ENCODE data around the gene POLR3A. TPM values are rescaled to one million over a fixed set of nuclear protein-coding genes. Genes with fewer than 3 reads are reported as not detected.

Gene POLR3A
- total RNA-seq, 1 experiment from 2014 or later = 21.8 TPM

DNA sequence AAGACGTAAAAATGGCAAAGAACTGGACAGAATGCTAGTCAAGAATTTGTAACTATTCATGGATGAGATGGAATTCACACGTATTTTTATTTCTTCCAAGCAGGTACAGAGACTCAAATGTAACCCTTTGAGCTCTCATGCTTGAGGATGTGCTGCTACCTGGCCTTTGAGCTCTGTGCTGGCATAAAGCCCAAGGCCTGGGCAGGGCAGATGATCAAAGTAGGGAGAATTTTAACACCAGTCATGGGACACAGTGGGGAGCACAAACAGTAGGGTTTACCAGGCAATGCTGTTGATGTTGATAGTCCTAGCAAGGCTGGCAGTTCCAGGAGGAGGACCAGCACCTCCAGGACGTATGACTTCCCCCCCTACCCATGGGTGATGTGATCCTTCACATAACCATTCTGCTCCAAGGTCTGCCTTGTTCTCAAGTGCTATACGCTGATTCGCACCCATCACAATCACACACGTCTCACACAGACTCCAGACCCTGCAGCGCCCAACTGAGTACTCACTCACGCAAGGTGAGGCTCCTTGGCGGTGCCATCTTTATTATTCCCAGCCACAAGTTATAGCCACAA lies 54.1 kb downstream of the POLR3A start:
- H3K4me3 ChIP-seq = no peak overlapping the region
- H3K9me3 ChIP-seq = no peaks in the 10 kb centered on the region
- H3K36me3 ChIP-seq = peaks cover 43% of the 10 kb centered on the region
- DNase-seq = no peak
- H3K27me3 ChIP-seq = no peaks in the 10 kb centered on the region

DNA sequence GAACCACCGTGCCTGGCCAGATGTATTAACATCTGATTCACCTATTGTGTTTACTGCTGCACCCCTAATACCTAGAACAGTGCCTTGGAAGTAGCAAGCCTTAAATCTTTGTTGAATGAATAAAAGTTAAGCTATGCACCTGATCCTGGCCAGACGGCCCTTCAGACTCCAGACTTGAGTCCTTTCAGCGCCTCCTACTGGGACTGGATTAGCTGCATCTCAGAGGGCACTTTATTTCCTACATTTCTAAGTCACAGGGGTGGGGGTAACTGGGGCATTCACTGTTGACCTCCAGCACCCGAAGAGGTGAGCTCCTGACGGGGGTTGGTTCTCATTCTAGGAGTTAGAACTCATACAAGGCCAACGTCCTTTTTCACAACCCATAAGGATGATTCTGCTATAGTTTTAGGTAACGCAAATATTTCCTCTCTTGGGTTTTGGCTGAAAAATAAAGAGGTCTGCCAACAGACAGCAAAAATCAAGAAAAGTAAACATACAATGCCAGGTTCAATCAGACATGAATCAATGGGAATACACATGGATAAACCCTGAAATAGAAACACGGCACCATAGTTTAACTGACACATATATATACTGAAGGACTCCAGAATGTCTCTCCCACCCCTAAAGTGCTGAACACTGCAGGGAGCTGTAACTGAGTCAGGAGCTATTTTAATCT lies 54.8 kb downstream of the POLR3A start:
- Histone ChIP-seq H3K36me3 (peaks cover 37% of the 10 kb centered on the region), H3K4me3 (no peak overlapping the region), H3K27me3 (no peaks in the 10 kb centered on the region), H3K9me3 (no peaks in the 10 kb centered on the region)
- DNase-seq = no peak

DNA sequence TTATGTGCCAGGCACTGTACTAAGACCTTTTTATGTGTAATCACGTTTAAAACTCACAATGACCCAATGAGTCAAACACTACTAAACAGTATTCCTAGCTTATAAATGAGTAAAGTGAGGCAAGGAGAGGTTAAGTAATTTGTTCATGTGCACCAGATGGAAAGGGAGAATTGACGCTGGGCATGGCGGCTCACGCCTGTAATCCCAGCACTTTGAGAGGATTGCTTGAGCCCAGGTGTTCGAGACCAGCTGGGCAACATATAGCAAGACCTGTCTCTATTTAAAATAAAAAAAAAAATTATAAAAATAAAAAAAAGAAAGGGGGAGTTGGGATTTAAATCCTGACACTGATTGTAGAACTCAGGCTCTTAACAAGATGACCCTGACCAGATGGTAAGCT lies 56.0 kb downstream of the POLR3A start:
- peaks cover 27% of the 10 kb centered on the region for H3K36me3 ChIP-seq
- no peak for DNase-seq
- H3K4me3 ChIP-seq = no peak overlapping the region

DNA sequence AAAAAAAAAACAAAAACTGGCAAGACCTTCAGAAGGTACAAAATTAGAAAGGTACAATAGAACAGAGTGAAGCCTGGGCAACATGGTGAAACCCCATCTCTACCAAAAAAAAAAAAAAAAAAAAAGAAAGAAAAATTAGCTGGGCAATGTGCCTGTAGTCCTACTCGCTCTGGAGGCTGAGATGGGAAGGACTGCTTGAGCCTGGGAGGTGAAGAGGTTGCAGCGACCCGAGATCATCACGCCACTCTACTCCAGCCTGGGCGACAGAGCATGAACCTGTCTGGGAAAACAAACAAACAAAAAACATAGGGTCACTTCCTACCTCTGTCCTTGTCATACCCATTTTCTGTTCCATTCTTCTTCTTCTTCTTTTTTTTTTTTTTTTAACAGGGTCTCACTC lies 57.2 kb downstream of the POLR3A start:
- DNase-seq = no peak
- Histone ChIP-seq H3K36me3 (peaks cover 16% of the 10 kb centered on the region), H3K27me3 (no peaks in the 10 kb centered on the region), H3K4me3 (no peak overlapping the region), H3K9me3 (no peaks in the 10 kb centered on the region)

More for the DNA sequence above, 56.0 kb downstream of the POLR3A start:
- Histone ChIP-seq H3K27me3 (no peaks in the 10 kb centered on the region), H3K9me3 (no peaks in the 10 kb centered on the region)

DNA sequence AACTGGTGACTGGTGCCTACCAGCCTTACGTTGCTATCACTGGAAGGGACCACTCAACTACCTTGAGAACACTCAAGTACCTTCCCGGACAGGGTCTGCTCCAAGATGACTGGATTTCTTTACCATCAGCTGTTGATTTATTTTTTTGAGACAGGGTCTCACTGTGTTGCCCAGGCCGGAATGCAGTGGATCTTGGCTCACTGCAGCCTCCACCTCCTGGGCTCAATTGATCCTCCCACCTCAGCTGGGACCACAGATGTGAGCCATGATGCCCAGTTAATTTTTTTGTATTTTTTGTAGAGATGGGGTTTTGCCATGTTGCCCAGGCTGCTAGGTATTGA lies 57.5 kb downstream of the POLR3A start:
- no peaks in the 10 kb centered on the region for H3K27me3 ChIP-seq
- no peaks in the 10 kb centered on the region for H3K9me3 ChIP-seq
- peaks cover 13% of the 10 kb centered on the region for H3K36me3 ChIP-seq
- no peak overlapping the region for H3K4me3 ChIP-seq
- no peak for DNase-seq

DNA sequence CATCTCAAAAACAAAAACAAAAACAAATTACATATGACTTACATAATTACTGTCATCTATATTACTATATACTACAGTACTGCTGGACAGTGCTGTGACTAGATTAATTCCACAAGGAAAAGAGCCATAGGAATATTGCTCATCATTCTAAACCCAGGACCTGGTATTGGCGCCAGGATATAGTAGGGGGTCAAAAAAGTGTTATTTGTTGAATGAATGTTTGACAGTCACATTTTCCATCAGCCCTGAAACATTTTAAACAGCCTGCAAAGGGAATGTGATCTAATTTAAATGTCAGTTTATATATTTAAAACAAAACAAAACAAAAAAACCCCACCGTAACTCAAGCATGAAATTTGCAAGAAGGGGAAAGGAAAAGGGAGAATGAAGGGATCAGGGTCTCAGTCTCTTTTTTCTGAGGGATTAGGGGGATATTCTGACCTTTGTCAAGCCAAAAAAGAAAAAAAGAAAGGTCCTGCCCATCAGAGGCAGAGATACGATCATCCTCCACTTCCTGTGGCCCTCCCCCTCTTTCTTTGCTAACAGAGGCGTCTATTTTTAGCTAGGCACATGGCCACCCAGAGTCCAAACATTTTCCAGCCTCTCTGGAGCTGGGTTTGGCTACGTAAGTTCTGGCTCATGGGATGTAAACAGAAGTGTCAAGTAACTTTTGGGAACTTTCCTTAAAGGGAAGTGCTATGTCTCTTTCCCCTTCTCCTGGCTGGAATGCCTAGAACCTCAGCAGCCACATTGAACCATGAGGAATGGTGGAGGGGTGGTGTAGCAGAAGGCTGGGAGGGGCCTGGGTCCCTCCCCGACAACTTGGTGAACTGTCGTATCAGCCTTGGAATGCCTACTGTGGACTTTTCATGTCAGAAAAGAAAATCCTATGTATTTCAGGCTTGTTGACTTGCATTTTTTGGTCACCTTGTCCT lies 58.2 kb downstream of the POLR3A start:
- DNase-seq = peak; percentile 86
- Histone ChIP-seq H3K9me3 (no peaks in the 10 kb centered on the region), H3K27me3 (no peaks in the 10 kb centered on the region), H3K4me3 (no peak overlapping the region), H3K36me3 (peaks cover 8% of the 10 kb centered on the region)

DNA sequence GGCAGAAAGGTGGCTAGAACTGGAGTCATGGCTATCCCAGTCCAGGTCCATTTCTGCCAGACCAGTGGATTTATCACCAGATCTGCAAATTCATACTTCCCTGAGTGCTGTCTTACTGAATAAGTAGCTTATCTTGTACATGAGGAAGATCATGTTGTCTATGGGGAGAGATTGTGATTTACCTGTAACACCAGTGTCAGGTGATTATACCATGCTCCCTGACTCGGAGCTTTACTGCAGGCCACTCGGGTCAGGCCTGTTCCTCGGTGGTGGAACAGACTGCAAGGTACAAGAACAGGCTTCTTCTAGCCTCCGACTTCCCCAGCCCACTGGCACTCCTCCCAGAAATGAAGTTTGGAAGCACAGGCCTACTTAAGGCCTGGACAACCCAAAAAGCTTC lies 60.2 kb downstream of the POLR3A start:
- no peaks in the 10 kb centered on the region for H3K27me3 ChIP-seq
- no peak for DNase-seq
- H3K4me3 ChIP-seq = no peak overlapping the region
- H3K36me3 ChIP-seq = no peaks in the 10 kb centered on the region
- 0 out of 2 replicates have a peak, but pooled peaks cover 2% of the 10 kb centered on the region for H3K9me3 ChIP-seq

DNA sequence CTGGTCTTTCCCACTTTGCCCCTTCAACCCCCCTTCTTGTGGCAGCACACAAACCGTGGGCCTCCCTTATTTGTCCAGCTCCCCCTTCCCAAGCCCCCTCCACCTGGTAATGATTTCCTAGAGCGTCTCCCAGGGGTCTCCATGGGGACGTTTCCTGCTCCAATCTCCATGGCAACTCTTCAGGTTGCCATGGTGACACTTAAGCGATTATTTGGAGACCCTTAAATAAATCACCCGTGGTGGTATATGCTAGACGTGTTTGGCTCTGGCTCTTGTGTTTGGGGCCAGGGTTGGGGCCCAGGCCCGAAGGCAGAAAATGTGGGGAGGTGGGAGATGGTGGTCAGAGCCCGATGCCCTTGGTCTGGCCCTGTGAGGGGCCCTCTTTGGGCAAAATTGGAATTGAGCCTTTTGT lies 61.7 kb downstream of the POLR3A start:
- H3K27me3 ChIP-seq = no peaks in the 10 kb centered on the region

DNA sequence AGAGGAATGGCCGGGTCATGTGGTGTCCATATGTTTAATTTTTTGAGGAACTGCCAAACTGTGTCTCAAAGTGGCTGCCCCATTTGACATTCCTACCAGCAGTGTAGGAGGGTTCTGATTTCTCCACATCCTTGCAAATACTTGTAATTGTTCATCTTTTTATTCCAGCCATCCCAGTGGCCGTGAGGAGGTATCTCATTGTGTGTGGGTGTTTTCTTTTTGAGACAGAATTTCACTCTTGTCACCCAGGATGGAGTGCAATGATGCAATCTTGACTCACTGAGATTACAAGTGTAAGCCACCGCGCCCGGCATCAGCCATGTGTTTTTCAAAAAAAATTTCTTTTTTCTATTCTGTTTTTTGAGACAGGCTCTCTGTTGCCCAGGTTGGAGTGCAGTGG lies 64.0 kb downstream of the POLR3A start:
- peak; percentile 30 for DNase-seq
- H3K4me3 ChIP-seq = no peak overlapping the region
- H3K36me3 ChIP-seq = no peaks in the 10 kb centered on the region
- H3K9me3 ChIP-seq = peaks cover 4% of the 10 kb centered on the region; the same call in 1 of the 2 replicates
- no peaks in the 10 kb centered on the region for H3K27me3 ChIP-seq

More for the DNA sequence above, 61.7 kb downstream of the POLR3A start:
- H3K9me3 ChIP-seq = peaks cover 4% of the 10 kb centered on the region; the same call in 1 of the 2 replicates
- H3K4me3 ChIP-seq = no peak overlapping the region
- no peak for DNase-seq
- no peaks in the 10 kb centered on the region for H3K36me3 ChIP-seq

DNA sequence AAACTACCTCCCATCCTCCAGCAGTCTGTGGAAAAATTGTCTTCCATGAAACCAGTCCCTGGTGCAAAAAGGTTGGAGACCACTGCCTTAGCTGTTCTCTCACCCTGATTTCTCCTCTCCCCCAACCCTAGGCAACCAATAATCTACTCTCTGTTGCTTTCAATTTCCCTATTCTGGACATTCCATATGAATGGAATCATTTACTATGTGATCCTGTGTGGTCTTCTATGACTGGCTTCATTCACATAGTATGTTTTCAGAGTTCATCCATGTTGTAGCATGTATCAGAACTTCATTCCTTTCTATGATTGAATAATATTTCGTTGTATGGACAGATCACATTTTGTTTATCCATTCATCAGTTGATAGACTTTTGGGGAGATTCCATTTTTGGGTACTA lies 64.5 kb downstream of the POLR3A start:
- no peak for DNase-seq
- Histone ChIP-seq H3K36me3 (no peaks in the 10 kb centered on the region), H3K27me3 (no peaks in the 10 kb centered on the region), H3K4me3 (no peak overlapping the region), H3K9me3 (peaks cover 4% of the 10 kb centered on the region; the same call in 1 of the 2 replicates)

DNA sequence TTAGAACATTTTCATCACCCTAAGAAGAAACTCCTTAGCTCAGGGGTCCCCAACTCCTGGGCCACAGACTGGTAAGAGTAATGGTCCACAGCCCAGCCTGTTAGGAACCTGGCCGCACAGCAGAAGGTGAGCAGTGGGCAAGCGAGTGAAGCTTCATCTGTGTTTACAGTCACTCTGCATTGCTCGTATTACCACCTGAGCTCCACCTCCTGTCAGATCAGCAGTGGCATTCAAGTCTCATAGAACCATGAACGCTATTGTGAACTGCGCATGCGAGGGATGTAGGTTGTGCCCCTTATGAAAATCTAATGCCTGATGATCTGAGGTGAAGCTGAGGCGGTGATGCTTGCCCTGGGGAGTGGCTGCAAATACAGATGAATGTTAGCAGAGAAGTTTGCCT lies 65.4 kb downstream of the POLR3A start:
- Histone ChIP-seq H3K36me3 (no peaks in the 10 kb centered on the region), H3K9me3 (peaks cover 4% of the 10 kb centered on the region; the same call in 1 of the 2 replicates), H3K27me3 (no peaks in the 10 kb centered on the region), H3K4me3 (no peak overlapping the region)
- no peak for DNase-seq

DNA sequence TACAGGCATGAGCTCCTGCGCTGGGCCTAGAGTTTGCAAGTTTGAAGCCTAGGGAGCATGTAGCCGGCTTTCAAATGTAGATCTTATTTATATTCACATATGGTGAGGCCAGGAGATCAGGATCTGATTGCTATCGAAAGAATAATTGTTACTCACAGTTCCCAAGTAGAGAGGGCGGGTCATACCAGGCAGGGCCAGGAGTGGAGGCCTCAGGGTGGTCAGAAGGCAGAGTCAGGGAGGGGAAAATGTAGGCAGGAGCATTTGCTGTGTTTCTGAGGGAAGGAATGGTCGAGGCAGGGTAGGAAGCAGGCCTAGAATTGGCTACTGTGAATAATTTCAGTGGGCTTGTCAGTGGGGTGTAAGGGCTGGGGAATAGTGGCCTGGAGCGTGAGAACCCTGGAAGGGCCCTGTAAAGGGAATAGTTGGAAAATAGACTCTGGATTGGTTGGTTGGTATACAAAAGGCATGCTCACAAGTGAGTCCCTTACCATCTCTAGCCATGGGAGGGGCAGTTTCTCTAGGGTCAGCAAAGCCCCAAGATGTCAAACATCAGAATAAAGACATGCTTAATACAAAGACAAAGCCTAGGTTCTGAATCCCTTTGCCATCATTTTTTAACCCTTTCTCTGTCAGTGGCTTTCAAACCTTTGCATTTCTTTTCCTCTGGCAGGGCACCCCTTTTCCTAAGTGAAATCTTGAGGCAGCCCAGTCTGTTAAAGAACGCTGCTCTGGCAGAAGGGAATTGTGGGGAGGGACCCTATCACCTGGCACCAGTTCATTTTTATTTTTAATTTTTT lies 66.8 kb downstream of the POLR3A start:
- no peaks in the 10 kb centered on the region for H3K27me3 ChIP-seq
- DNase-seq = no peak
- H3K36me3 ChIP-seq = no peaks in the 10 kb centered on the region
- no peak overlapping the region for H3K4me3 ChIP-seq
- H3K9me3 ChIP-seq = peaks cover 4% of the 10 kb centered on the region; the same call in 1 of the 2 replicates

DNA sequence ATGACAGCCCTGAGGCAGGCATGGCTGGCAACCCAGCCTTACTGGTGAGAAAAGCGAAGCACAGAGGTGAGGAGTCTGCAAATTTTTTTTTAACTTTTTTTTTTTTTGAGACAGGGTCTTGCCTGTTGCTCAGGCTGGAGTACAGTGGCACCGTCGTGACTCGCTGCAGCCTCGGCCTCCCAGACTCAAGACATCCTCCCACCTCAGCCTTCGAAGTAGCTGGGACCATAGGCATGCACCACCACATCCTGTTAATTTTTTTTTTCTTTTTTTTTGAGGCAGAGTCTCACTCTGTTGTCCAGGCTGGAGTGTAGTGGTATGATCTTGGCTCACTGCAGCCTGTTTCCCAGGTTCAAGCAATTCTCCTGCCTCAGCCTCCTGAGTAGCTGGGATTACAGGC lies 67.6 kb downstream of the POLR3A start:
- Histone ChIP-seq H3K4me3 (no peak overlapping the region), H3K9me3 (peaks cover 4% of the 10 kb centered on the region; the same call in 1 of the 2 replicates), H3K36me3 (no peaks in the 10 kb centered on the region), H3K27me3 (no peaks in the 10 kb centered on the region)
- no peak for DNase-seq

DNA sequence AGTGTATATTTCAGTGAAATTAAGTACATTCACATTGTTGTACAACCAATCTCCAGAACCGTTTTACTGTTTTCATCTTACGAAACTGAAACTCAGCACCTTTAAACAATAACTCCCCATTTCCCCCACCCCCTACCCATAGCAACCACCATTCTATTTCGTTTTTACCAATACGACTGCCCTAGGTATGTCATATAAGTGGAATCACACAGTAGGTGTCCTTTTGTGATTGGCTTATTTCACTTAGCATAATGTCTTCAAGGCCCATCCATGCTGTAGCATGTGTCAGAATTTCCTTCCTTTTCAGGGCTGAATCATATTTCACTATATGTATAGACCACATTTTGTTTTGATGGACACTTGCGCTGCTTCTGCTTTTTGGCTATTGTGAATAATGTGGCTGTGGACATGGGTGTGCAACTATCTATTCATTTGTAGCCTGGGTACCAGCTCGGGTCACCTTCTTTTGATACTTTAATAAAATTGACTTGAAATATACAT lies 68.4 kb downstream of the POLR3A start:
- DNase-seq = no peak
- H3K9me3 ChIP-seq = peaks cover 4% of the 10 kb centered on the region; the same call in 1 of the 2 replicates
- no peak overlapping the region for H3K4me3 ChIP-seq
- no peaks in the 10 kb centered on the region for H3K36me3 ChIP-seq
- H3K27me3 ChIP-seq = no peaks in the 10 kb centered on the region

DNA sequence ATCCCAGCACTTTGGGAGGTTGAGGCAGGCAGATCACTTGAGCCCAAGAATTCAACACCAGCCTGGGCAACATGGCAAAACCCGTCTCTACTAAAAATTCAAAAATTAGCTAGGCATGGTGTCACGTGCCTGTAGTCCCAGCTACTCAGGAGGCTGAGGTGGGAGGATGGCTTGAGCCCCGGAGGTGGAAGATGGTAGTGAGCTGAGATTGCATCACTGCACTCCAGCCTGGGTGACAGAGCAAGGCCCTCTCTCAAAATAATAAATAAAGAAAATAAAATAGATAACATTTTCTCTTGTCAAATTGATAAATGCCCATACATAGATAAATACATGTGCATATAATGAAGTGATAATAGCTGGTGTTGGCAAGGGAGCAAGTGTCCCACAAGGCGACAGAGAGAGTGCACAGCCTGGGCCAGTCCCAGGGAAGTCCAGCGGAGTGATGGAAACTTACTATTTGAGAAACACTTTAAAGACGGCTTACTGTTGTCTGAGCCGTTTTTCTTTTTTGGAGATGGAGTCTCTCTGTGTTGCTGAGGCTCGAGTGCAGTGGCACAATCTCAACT lies 69.3 kb downstream of the POLR3A start:
- Histone ChIP-seq H3K36me3 (no peaks in the 10 kb centered on the region), H3K9me3 (peaks cover 4% of the 10 kb centered on the region; the same call in 1 of the 2 replicates), H3K27me3 (no peaks in the 10 kb centered on the region), H3K4me3 (no peak overlapping the region)
- DNase-seq = no peak

DNA sequence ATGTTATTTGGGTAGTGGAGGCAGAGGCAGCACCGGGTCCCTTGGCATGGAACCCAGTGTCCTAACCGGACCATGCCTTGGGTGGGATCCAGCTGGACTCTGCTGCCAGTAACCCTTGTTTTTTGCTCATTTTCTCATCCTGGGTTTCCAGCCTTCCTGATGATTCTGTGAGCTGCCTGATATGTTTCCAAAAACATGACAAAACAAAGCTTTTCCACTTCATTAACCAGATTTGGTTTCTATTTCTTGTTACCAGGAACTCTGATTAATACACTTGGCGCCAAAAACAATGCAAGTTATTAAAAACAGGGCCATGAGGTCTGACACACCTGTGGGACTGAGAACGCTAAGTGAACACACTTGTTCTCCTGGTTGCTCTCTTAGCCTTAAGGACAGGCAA lies 69.9 kb downstream of the POLR3A start:
- no peak for DNase-seq
- Histone ChIP-seq H3K36me3 (no peaks in the 10 kb centered on the region), H3K9me3 (peaks cover 4% of the 10 kb centered on the region; the same call in 1 of the 2 replicates), H3K27me3 (no peaks in the 10 kb centered on the region), H3K4me3 (no peak overlapping the region)
